HepG2 (cell line): ENCODE measurements around the gene SCARF1. TPM values are rescaled to one million over a fixed set of nuclear protein-coding genes. Genes with fewer than 3 reads are reported as not detected.

Experiments used
- HMGA1 ChIP-seq: sonication (generic); formaldehyde crosslinking; conservative IDR thresholded peaks from 2 replicates; pipeline ENCODE4 v1.4.0; 2020; ENCODE audit warnings: missing genetic modification reagents
- KDM5B ChIP-seq: sonication (generic); formaldehyde crosslinking; IDR thresholded peaks from 2 replicates; pipeline ENCODE4 v1.4.0; 2020; ENCODE audit warnings: missing genetic modification reagents, mild to moderate bottlenecking, borderline replicate concordance
- NFIB ChIP-seq: sonication (generic); formaldehyde crosslinking; IDR thresholded peaks from 2 replicates; pipeline ENCODE4 v1.9.0; 2021; ENCODE audit warnings: missing genetic modification reagents, mild to moderate bottlenecking, borderline replicate concordance
- NR2F1 ChIP-seq, 2 experiments: fragments of 450-650 bp in 1 of 2; formaldehyde crosslinking in 1 of 2; IDR thresholded peaks; 2 replicates each; pipeline versions ENCODE4 v1.5.0 to v1.6.1; 2016 to 2020; ENCODE audit warnings: mild to moderate bottlenecking in 1 of 2, missing compliant biosample characterization in 1 of 2, missing genetic modification reagents in 1 of 2, moderate library complexity in 1 of 2
- SKIL ChIP-seq: sonication (generic); formaldehyde crosslinking; IDR thresholded peaks from 2 replicates; pipeline ENCODE4 v1.8.0; 2022; ENCODE audit warnings: missing genetic modification reagents, mild to moderate bottlenecking, moderate library complexity, borderline replicate concordance
- SMARCE1 ChIP-seq: fragments of 450-650 bp; IDR thresholded peaks from 2 replicates; pipeline ENCODE4 v1.6.1; 2017; ENCODE audit warnings: borderline replicate concordance
- SRSF1 ChIP-seq: fragments of 200-400 bp; formaldehyde crosslinking; optimal IDR thresholded peaks from 2 replicates; pipeline ENCODE3; 2017; ENCODE audit warnings: mild to moderate bottlenecking, low read depth, low read length, moderate library complexity
- TFAP4 ChIP-seq: sonication (generic); IDR thresholded peaks from 2 replicates; pipeline ENCODE4 v1.6.1; 2016; ENCODE audit warnings: low read depth, borderline replicate concordance
- TFDP2 ChIP-seq: sonication (generic); formaldehyde crosslinking; IDR thresholded peaks from 2 replicates; pipeline ENCODE4 v1.4.0; 2020; ENCODE audit warnings: missing genetic modification reagents
- THAP8 ChIP-seq: sonication (generic); formaldehyde crosslinking; IDR thresholded peaks from 2 replicates; pipeline ENCODE4 v1.5.1; 2020; ENCODE audit warnings: missing genetic modification reagents, mild to moderate bottlenecking, borderline replicate concordance
- TP53 ChIP-seq: sonication (generic); formaldehyde crosslinking; conservative IDR thresholded peaks from 2 replicates; pipeline ENCODE4 v1.4.0; 2020; ENCODE audit warnings: missing genetic modification reagents
- TRAFD1 ChIP-seq: sonication (generic); formaldehyde crosslinking; IDR thresholded peaks from 2 replicates; pipeline ENCODE4 v1.5.1; 2020; ENCODE audit warnings: missing genetic modification reagents, mild to moderate bottlenecking, borderline replicate concordance
- ZBTB21 ChIP-seq: sonication (generic); formaldehyde crosslinking; IDR thresholded peaks from 2 replicates; pipeline ENCODE4 v1.4.0; 2020; ENCODE audit warnings: missing genetic modification reagents
- ZNF17 ChIP-seq: sonication (generic); formaldehyde crosslinking; IDR thresholded peaks from 2 replicates; pipeline ENCODE4 v1.5.0; 2020; ENCODE audit warnings: mild to moderate bottlenecking, missing genetic modification reagents
- ZNF20 ChIP-seq: sonication (generic); formaldehyde crosslinking; IDR thresholded peaks from 2 replicates; pipeline ENCODE4 v1.4.0; 2020; ENCODE audit warnings: mild to moderate bottlenecking, moderate library complexity, missing genetic modification reagents
- ZNF329 ChIP-seq: sonication (generic); formaldehyde crosslinking; IDR thresholded peaks from 2 replicates; pipeline ENCODE4 v1.9.0; 2021; ENCODE audit warnings: low read depth, mild to moderate bottlenecking, missing genetic modification reagents
- ZNF337 ChIP-seq: sonication (generic); formaldehyde crosslinking; IDR thresholded peaks from 2 replicates; pipeline ENCODE4 v1.5.1; 2020; ENCODE audit warnings: missing genetic modification reagents, low read depth, mild to moderate bottlenecking, borderline replicate concordance
- ZNF468 ChIP-seq: sonication (generic); formaldehyde crosslinking; IDR thresholded peaks from 2 replicates; pipeline ENCODE4 v1.8.0; 2022; ENCODE audit warnings: mild to moderate bottlenecking, moderate library complexity, missing genetic modification reagents
- ZNF720 ChIP-seq: sonication (generic); formaldehyde crosslinking; IDR thresholded peaks from 2 replicates; pipeline ENCODE4 v1.4.0; 2020; ENCODE audit warnings: missing genetic modification reagents
- ZNF775 ChIP-seq: sonication (generic); formaldehyde crosslinking; IDR thresholded peaks from 2 replicates; pipeline ENCODE4 v1.4.0; 2020; ENCODE audit warnings: missing genetic modification reagents, mild to moderate bottlenecking, moderate library complexity, borderline replicate concordance
- polyA plus RNA-seq, 8 experiments: library from polyadenylated mRNA; depleted of rRNA in 3 of 8; stranded (reverse) in 7 of 8; unstranded in 1 of 8; fragments of >200 nt; fragmentation: Illumina TruSeq in 4 of 8; extraction: Trizol in 4 of 8; gene quantifications; 2 replicates each; pipeline versions ENCODE4 v1.2.1 to v1.2.3, GENCODE V29; 2011 to 2016; ENCODE audit warnings: low read depth in 4 of 8, missing spikeins in 1 of 8, mixed read lengths in 1 of 8; ENCODE audit not compliant: insufficient read depth in 1 of 8
- total RNA-seq, 5 experiments: library from RNA; depleted of rRNA; stranded (reverse); fragments of >200 nt; fragmentation: Illumina TruSeq; extraction: Trizol; gene quantifications; 2 replicates each; pipeline ENCODE4 v1.2.3, GENCODE V29; 2016; ENCODE audit warnings: low read depth in 1 of 5

The SCARF1 gene
- total and polyA plus RNA-seq, 2 of the 13 experiments (the other 11 are each of a cell fraction or from before 2014, with no cell fraction given), result 0.24 to 0.71 TPM

GRCh38 chr17:1590029-1590746 lies 55.3 kb downstream of the SCARF1 start (continued):
- TF ChIP-seq TRAFD1 (CRISPR knock-in tag), result no peak
- TF ChIP-seq SMARCE1, result no peak
- TF ChIP-seq TFDP2, result no peak
- no peak for TF ChIP-seq THAP8
- TF ChIP-seq ZNF720 (CRISPR knock-in tag), result no peak
- TF ChIP-seq ZNF17 (CRISPR knock-in tag), result no peak
- TF ChIP-seq NR2F1 (CRISPR knock-in tag; IDR thresholded peaks at IDR 0.05), result no peak
- TF ChIP-seq SKIL (CRISPR knock-in tag), result 0 out of 2 replicates have a peak, but pooled peaks have one; percentile 43
- no peak for TF ChIP-seq NFIB (CRISPR knock-in tag)
- peak; percentile 75; the same call in 1 of the 2 replicates for TF ChIP-seq ZNF337 (CRISPR knock-in tag)
- no peak for TF ChIP-seq ZNF329 (CRISPR knock-in tag)
- TF ChIP-seq ZNF775 (CRISPR knock-in tag), result no peak
- TF ChIP-seq HMGA1 (CRISPR knock-in tag), result no peak
- no peak for TF ChIP-seq ZNF20 (CRISPR knock-in tag)
- no peak for TF ChIP-seq SRSF1
- TF ChIP-seq ZNF468 (CRISPR knock-in tag), result no peak
- no peak for TF ChIP-seq ZBTB21 (CRISPR knock-in tag)
- 0 out of 2 replicates have a peak, but pooled peaks have one; percentile 11 for TF ChIP-seq KDM5B (CRISPR knock-in tag)
- TF ChIP-seq TP53 (CRISPR knock-in tag), result no peak
- TF ChIP-seq TFAP4, result peak; percentile 100
